ENCODE results near the gene THOC1. TPM values are rescaled to one million over a fixed set of nuclear protein-coding genes. Genes with fewer than 3 reads are reported as not detected.
"Not testable (repeated sequence)": the region's sequence is repeated elsewhere in the genome, so short reads cannot be mapped to it uniquely, and the experiment has no call there.

THOC1 gene
- total RNA-seq, 4 donors from 2014 or later: 13.8 to 34.1 (median 21.8) TPM

DNA sequence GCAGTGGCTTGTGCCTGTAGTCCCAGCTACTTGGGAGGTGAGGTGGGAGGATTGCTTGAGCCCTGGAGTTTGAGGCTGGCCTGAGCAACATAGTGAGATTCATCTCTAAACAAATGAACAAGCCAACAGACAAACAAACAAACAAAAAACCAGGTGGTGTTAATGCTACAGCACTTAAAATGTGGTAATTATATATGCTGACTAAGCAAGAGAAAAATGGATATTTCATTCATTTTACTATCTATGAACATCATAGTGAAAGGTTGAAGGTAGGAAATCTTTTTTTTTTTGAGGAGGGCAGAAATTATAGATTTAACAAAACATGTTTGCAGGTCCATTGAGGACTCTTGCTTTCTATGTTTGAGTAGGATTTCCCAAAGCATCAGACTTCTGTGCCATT, 42.2 kb upstream of the THOC1 start:
- Histone ChIP-seq H3K36me3 (no peaks in the 10 kb centered on the region), H3K4me1 (no peaks in the 10 kb centered on the region), H3K27me3 (no peaks in the 10 kb centered on the region), H3K9me3 (no peaks in the 10 kb centered on the region), H3K4me3 (no peak overlapping the region), H3K27ac (replicated peaks in 1 of 4) (no peak overlapping the region)
- no peak for DNase-seq (ENCODE audit: extremely low spot score)
- TF ChIP-seq POLR2AphosphoS5 (IDR thresholded peaks at IDR 0.05): no peak
- TF ChIP-seq, protein P1, sequence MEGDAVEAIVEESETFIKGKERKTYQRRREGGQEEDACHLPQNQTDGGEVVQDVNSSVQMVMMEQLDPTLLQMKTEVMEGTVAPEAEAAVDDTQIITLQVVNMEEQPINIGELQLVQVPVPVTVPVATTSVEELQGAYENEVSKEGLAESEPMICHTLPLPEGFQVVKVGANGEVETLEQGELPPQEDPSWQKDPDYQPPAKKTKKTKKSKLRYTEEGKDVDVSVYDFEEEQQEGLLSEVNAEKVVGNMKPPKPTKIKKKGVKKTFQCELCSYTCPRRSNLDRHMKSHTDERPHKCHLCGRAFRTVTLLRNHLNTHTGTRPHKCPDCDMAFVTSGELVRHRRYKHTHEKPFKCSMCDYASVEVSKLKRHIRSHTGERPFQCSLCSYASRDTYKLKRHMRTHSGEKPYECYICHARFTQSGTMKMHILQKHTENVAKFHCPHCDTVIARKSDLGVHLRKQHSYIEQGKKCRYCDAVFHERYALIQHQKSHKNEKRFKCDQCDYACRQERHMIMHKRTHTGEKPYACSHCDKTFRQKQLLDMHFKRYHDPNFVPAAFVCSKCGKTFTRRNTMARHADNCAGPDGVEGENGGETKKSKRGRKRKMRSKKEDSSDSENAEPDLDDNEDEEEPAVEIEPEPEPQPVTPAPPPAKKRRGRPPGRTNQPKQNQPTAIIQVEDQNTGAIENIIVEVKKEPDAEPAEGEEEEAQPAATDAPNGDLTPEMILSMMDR (IDR thresholded peaks at IDR 0.05): no peak
- TF ChIP-seq POLR2A (IDR thresholded peaks at IDR 0.05; ENCODE audit: low read depth): no peak
- no peak for TF ChIP-seq EP300 (IDR thresholded peaks at IDR 0.05)
- intact Hi-C loops (cut with DNase I): no loop called here

DNA sequence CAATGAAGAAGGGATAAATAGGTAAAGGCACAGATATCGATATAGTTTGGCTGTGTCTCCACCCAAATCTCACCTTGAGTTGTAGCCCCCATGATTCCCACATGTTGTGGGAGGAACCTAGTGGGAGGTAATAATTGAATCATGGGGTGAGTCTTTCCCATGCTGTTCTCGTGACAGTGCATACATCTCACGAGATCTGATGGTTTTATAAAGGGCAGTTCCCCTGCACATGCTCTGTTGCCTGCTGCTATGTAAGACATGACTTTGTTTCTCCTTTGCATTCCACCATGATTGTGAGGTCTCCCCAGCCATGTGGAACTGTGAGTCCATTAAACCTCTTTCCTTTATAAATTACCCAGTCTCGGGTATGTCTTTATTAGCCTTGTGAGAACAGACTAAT, 40.2 kb upstream of the THOC1 start:
- H3K4me3 ChIP-seq; DNase-seq (ENCODE audit: extremely low spot score); H3K4me1 ChIP-seq; H3K27me3 ChIP-seq; H3K27ac ChIP-seq (replicated peaks in 1 of 4); H3K9me3 ChIP-seq; intact Hi-C loops (cut with DNase I); H3K36me3 ChIP-seq: not testable (repeated sequence)
- 76% methylated on average over 4 of the region's 4 CpGs for WGBS

DNA sequence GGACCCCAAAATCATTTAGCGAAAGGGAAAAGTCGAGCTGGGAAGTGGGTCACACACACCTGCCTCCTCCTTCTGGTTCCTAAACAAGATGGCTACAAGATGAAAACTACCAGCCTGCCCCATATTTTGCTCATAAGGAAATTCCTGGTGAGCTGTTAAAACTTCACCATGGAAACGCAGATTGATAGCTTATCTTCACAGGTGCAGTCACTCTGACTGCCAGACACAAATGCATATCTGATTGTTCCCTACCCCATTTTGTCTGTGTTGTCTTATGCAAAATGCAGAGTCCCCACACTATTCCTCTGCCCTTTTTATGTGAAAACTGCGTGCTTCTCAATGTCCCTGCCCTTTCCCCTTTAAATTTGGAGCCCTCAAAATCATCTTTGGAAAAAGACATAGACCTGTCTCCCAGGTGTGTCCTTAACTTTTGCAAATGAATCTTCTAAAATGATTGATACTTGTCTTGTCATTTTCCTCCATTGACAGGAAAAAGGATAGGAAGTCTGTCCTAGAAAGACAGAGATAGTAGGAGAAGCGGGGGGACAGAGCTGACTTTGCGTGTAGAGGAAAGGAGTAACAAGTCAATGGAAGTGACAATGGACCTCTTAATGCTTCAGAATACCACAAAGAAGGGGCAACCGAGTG, 38.9 kb upstream of the THOC1 start:
- Histone ChIP-seq H3K4me3 (no peak overlapping the region), H3K27ac (replicated peaks in 1 of 4) (no peak overlapping the region), H3K4me1 (no peaks in the 10 kb centered on the region), H3K27me3 (no peaks in the 10 kb centered on the region), H3K36me3 (no peaks in the 10 kb centered on the region), H3K9me3 (no peaks in the 10 kb centered on the region)
- WGBS: 93% methylated on average over 7 of the region's 7 CpGs
- intact Hi-C loops (cut with DNase I): no loop called here
- TF ChIP-seq POLR2AphosphoS5 (IDR thresholded peaks at IDR 0.05) (no peak), POLR2A (IDR thresholded peaks at IDR 0.05; ENCODE audit: low read depth) (no peak), EP300 (IDR thresholded peaks at IDR 0.05) (no peak)
- TF ChIP-seq, protein P1 (IDR thresholded peaks at IDR 0.05): no peak
- DNase-seq (ENCODE audit: extremely low spot score): no peak

DNA sequence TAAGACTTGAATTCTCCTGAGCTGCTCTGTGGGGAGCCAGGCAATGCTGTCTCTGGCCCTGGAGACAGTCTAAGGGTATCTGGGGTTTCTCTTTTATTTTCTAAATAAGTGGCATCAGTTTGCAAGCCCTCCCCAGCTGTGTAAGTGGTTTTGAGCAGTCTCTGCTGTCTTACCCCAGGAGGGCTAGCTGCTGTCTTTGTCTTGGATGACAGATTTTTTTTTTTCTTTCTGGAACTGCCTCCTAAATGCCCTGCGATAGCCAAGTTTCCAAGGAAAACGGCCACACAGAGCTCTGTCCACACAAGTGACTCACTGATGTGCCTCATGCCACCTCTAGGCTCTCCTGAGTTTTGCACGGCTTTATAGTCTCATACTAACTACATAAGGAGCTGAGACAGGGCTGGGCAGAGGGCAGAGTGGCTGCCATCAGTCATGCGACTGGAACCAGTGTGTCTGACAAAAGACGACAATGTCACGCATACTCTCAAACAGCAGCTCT, 37.2 kb upstream of the THOC1 start:
- Histone ChIP-seq H3K27me3 (no peaks in the 10 kb centered on the region), H3K4me3 (no peak overlapping the region), H3K9me3 (no peaks in the 10 kb centered on the region), H3K27ac (replicated peaks in 1 of 4) (no peak overlapping the region), H3K36me3 (no peaks in the 10 kb centered on the region), H3K4me1 (no peaks in the 10 kb centered on the region)
- intact Hi-C loops (cut with DNase I): no loop called here
- DNase-seq (ENCODE audit: extremely low spot score): no peak
- WGBS: 88% methylated on average over 6 of the region's 6 CpGs
- TF ChIP-seq, protein P1 (IDR thresholded peaks at IDR 0.05): no peak
- TF ChIP-seq POLR2A (IDR thresholded peaks at IDR 0.05; ENCODE audit: low read depth) (no peak), POLR2AphosphoS5 (IDR thresholded peaks at IDR 0.05) (no peak), EP300 (IDR thresholded peaks at IDR 0.05) (no peak)

DNA sequence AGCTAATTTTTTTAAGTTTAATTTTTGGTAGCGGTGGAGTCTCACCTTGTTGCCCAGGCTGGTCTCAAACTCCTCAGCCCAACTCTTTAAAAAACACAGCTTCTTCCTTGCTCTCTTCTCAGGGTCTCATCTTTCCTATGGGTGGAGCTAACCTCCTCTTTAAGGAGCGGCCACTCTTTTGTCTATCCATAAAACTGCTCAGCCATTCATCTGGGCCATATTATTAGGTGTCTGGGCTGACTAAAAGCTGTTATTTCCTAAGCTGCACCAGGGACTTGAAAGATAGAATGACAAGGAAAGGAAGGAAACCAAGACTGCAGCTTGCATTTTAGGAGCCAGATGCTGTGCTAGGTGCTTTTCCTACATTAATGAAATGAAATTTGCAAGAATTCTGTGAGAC, 35.8 kb upstream of the THOC1 start:
- Histone ChIP-seq H3K9me3 (no peaks in the 10 kb centered on the region), H3K27ac (replicated peaks in 1 of 4) (no peak overlapping the region), H3K27me3 (no peaks in the 10 kb centered on the region), H3K4me1 (no peaks in the 10 kb centered on the region), H3K36me3 (no peaks in the 10 kb centered on the region), H3K4me3 (no peak overlapping the region)
- DNase-seq (ENCODE audit: extremely low spot score): no peak
- TF ChIP-seq, protein P1 (IDR thresholded peaks at IDR 0.05): no peak
- TF ChIP-seq EP300 (IDR thresholded peaks at IDR 0.05) (no peak), POLR2AphosphoS5 (IDR thresholded peaks at IDR 0.05) (no peak), POLR2A (IDR thresholded peaks at IDR 0.05; ENCODE audit: low read depth) (no peak)
- WGBS: 87% methylated on average over 2 of the region's 2 CpGs
- intact Hi-C loops (cut with DNase I): no loop called here

Measured in esophagus muscularis mucosa (tissue), 4 donors.